Measurements from ENCODE around the gene ACTR1A.

ACTR1A gene

DNA sequence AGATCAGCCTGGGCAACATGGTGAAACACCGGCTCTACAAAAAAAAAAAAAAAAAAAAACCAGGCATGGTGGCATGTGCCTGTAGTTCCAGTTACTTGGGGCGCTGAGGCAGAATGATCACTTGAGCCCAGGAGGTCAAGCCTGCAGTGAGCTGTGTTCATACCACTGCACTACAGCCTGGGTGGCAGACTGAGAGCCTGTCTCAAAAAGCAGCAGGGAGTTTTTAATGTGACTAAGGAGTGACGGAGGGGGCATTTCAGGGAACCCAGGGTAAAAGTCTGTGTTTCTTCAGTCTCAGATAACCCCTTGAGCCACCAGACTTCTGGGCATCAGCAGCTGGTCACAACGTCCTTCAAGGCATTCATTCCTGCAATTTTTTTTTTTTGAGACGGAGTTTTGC is 49.0 kb downstream of the ACTR1A start:
- Mint-ChIP-seq H3K27ac (ENCODE audit: low read depth) (no peak overlapping the region), H3K4me1 (peaks cover 20% of the 10 kb centered on the region), H3K36me3 (ENCODE audit: insufficient read depth) (peaks cover 9% of the 10 kb centered on the region), H3K4me3 (no peak overlapping the region), H3K9me3 (no peaks in the 10 kb centered on the region), H3K27me3 (no peaks in the 10 kb centered on the region)
- ATAC-seq (replicated peaks; ENCODE audit: extremely low read depth, poor library complexity, severe bottlenecking) (no peak), DNase-seq (ENCODE audit: low spot score in 2 of 2) (no peak)

DNA sequence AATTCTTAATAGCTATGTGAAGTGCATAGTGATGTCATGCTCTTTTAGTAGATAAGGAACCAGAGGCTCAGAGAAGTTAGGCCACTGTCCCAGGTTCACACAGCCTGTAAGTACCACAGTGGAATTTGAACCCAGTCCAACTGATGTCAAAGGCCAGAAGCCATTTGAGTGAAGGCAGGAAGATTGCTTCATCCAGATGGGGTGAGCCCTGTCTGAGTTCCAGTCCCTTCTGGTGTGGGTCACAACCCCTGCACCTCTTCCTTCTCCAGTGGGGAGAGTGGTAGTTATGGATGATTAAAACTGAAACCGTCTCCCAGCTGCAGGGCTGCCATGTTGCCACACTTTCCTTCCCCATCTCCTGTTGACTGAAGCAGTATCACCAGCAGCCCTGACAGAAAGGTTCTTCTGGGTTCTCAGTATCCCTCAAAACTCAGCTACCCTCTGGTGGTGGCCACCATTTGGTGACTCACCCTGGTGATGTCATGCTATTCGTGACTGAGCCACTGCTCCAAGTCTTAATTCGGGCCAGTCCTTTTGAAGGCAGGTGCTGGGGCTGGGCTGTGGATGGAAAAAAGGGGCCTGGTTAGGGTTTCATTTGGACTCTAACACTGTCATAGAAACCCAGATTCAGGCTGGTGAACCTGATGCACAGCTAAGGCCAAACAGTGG is 49.7 kb downstream of the ACTR1A start:
- Mint-ChIP-seq H3K36me3 (ENCODE audit: insufficient read depth) (peaks cover 9% of the 10 kb centered on the region), H3K4me3 (peak overlapping the region; percentile 90), H3K27ac (ENCODE audit: low read depth) (no peak overlapping the region), H3K4me1 (peaks cover 20% of the 10 kb centered on the region), H3K27me3 (no peaks in the 10 kb centered on the region), H3K9me3 (no peaks in the 10 kb centered on the region)
- no peak for ATAC-seq (replicated peaks; ENCODE audit: extremely low read depth, poor library complexity, severe bottlenecking)
- DNase-seq (ENCODE audit: low spot score in 2 of 2): no peak

DNA sequence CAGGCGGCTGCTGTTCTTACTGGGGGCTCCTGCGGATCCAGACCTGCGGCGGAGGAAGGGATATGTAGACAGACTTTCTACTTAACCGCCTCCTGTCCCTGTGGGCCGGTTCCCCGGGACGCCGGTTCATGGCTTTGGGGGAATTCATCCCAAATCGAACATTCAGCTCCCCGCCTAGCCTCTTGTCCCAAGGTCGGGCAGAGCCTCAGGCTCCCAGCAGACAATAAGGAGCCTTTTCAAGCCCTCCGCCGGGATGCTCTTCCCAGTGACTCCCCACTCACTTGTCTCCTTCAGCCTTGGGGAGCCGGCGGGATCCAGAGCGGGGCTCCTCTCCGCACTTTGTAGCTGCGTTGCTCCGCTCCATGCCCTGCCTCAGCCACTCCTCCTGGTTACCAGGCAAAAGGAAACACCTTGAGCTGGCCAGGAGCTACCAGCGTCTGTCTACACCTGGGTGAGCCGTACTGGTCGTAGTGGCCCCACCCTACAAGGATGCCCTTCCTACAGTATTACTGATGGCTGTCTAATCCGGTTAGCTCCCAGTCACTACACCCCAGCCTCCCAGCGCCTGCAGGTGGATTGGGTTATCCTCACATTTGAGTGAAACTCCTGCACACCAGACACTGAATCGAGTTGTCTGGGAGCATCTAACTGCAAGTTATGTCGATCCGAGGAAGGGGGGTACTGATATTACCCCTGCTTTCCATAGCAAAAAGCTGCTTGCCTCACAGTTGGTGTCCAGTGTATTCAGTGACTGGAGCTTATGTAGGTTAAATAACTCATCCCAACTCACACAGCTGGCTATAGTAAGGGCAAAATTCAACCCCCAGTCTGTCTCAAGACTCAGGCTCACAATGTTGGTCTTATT is 51.2 kb downstream of the ACTR1A start, which contains the start of gene C10orf95:
Gene C10orf95, minus strand, starts transcription at position 439 of the 865 bp plus-strand sequence. CDS start 450 bp downstream, outside the sequence.
- H3K4me3 Mint-ChIP-seq: peak within 1 kb of the TSS; percentile 90
- ATAC-seq (replicated peaks; ENCODE audit: extremely low read depth, poor library complexity, severe bottlenecking) (no peak), DNase-seq (ENCODE audit: low spot score in 2 of 2) (no peak)
- H3K27ac Mint-ChIP-seq (ENCODE audit: low read depth): peak within 1 kb of the TSS; percentile 92
- H3K27me3 Mint-ChIP-seq: no peaks in the 10 kb centered on the region
- H3K9me3 Mint-ChIP-seq: no peaks in the 10 kb centered on the region
- peaks cover 20% of the 10 kb centered on the region for H3K4me1 Mint-ChIP-seq
- H3K36me3 Mint-ChIP-seq (ENCODE audit: insufficient read depth): peaks cover 9% of the 10 kb centered on the region

DNA sequence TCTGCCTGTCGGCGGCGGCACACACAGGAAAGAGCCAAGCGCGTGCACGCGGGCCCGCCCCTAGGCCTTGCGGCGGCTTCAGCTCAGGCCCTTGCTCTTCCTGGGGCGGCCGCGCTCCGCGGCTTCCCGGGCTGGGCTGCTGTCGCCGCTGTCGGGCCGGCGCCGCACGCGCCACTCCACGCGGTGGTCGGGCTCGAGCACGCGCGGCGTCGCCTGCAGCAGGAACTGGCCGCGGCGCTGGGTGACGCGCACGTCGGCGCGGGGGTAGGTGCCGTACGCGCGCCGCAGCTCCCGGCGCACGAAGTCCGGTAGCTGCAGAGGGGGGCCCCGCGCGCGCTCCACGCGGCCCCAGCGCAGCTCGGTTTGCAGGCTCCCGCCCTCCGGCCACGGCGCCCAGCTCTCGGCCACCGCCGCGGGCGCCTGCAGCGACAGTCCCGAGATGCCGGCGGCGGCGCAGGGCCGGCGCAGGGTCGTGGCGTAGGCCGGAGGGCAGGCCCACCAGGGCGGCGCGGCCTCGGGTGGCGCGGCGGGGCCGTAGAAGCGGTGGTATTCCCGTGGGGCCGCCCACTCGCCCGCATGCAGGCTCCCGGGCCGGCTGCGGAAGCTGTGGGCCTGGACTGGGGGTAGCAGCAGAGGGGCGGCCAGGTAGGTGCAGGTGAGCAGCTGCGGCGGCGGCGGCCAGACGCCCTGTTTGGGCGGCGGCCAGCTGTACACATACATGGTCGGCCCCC is 52.0 kb downstream of the ACTR1A start:
- H3K4me3 Mint-ChIP-seq: peak overlapping the region; percentile 90

DNA sequence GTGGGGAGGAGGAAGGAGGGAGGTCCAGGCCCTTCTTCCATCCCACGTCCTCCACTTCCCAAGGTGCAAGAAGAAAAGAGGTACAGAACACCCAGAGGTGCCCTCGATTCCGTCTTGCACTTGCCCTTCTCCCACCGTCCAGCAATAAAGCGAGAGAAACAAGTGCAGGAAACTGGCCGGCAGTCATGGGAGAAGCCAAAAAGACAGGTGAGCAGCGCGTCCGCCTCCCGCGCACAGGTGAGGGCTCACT is 52.5 kb downstream of the ACTR1A start:
- no peaks in the 10 kb centered on the region for H3K9me3 Mint-ChIP-seq
- H3K36me3 Mint-ChIP-seq (ENCODE audit: insufficient read depth): peaks cover 9% of the 10 kb centered on the region
- peak overlapping the region; percentile 92 for H3K27ac Mint-ChIP-seq (ENCODE audit: low read depth)
- ATAC-seq (replicated peaks; ENCODE audit: extremely low read depth, poor library complexity, severe bottlenecking) (no peak), DNase-seq (ENCODE audit: low spot score in 2 of 2) (no peak)
- peaks cover 20% of the 10 kb centered on the region for H3K4me1 Mint-ChIP-seq
- peak overlapping the region; percentile 90 for H3K4me3 Mint-ChIP-seq
- no peaks in the 10 kb centered on the region for H3K27me3 Mint-ChIP-seq

More for the DNA sequence above, 52.0 kb downstream of the ACTR1A start:
- Mint-ChIP-seq H3K27ac (ENCODE audit: low read depth) (peak overlapping the region; percentile 92), H3K9me3 (no peaks in the 10 kb centered on the region), H3K4me1 (peaks cover 20% of the 10 kb centered on the region), H3K36me3 (ENCODE audit: insufficient read depth) (peaks cover 9% of the 10 kb centered on the region), H3K27me3 (no peaks in the 10 kb centered on the region)
- DNase-seq (ENCODE audit: low spot score in 2 of 2): peak; percentile 73 to 88
- ATAC-seq (replicated peaks; ENCODE audit: extremely low read depth, poor library complexity, severe bottlenecking): peak; percentile 86

DNA sequence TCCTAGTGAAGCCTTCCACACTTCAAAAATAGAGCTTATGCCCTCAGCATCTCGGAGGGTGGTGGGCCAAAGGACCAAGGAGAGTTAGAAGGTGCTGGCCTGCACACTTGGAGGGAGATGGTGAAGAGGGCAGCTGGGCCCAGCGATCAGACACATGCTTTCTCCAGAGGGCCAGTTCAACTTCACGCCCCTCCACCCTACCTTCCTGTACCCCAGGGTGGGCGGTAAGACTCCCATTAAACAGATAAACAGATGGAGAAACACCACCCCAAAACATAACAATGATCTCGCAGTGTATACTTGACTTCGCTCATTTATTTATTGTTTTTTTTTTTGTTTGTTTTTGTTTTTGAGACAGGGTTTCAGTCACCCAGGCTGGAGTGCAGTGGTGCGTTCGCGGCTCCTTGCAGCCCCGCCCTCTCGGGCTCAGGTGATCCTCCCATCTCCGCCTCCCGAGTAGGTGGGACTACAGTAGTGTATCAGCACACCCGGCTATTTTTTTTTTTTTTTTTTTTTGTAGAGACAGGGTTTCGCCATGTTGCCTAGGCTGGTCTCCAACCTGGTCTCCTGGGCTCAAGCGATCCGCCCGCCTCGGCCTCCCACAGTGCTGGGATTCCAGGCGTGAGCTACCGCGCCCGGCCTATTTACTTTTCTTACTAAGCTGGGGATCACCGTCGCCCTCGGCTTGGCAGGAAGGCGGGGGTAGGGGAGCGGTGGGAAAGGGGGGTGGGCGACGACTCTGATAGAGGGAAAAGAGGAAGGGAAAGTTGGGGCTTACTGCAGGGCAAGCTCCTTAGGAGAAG is 53.0 kb downstream of the ACTR1A start:
- H3K9me3 Mint-ChIP-seq: no peaks in the 10 kb centered on the region
- H3K36me3 Mint-ChIP-seq (ENCODE audit: insufficient read depth): peaks cover 9% of the 10 kb centered on the region
- peaks cover 20% of the 10 kb centered on the region for H3K4me1 Mint-ChIP-seq
- peak; percentile 67 to 79 for DNase-seq (ENCODE audit: low spot score in 2 of 2)
- H3K27me3 Mint-ChIP-seq: no peaks in the 10 kb centered on the region
- H3K4me3 Mint-ChIP-seq: peak overlapping the region; percentile 90
- peak overlapping the region; percentile 92 for H3K27ac Mint-ChIP-seq (ENCODE audit: low read depth)
- peak; percentile 79 for ATAC-seq (replicated peaks; ENCODE audit: extremely low read depth, poor library complexity, severe bottlenecking)

DNA sequence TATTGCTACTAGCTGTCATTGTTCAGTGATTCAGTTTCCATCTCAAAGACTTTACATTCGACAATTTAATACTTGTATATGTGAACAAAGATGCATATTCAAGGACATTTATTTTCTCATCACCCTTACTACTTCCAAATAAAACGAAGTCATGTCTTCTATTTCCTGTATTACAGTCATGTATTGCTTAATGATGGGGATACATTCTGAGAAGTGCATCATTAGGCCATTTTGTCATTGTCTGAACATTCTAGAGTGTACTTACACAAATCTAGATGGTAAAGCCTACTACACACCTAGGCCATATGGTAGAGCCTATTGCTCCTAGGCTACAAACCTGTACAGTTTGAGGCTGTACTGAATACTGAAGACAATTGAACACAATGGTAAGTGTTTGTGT is 57.7 kb downstream of the ACTR1A start:
- DNase-seq (ENCODE audit: low spot score in 2 of 2) (no peak), ATAC-seq (replicated peaks; ENCODE audit: extremely low read depth, poor library complexity, severe bottlenecking) (no peak)
- Mint-ChIP-seq H3K36me3 (ENCODE audit: insufficient read depth) (no peaks in the 10 kb centered on the region), H3K27ac (ENCODE audit: low read depth) (no peak overlapping the region), H3K27me3 (no peaks in the 10 kb centered on the region), H3K9me3 (no peaks in the 10 kb centered on the region), H3K4me1 (peaks cover 6% of the 10 kb centered on the region), H3K4me3 (no peak overlapping the region)

DNA sequence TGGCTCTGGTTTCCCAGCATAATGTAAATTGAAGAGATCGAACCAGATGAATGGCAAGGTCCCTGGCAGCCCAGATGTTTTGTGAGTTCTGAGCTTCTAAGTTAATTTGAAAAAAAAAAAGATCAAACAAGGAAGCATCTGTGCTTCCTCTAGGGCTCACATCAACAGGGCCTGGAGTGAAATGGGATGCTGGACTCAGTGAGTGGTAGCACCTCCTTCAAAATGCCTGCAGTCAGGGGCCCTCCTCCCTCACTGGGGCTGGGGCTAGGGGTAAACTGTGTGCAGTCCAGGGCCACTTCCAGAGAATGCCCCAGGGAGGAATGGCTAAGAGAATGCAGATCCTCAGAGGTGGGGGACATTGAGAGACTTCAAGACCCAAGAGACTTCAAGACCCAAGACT is 64.1 kb downstream of the ACTR1A start:
- Mint-ChIP-seq H3K4me1 (peaks cover 15% of the 10 kb centered on the region), H3K4me3 (no peak overlapping the region)
- no peak for ATAC-seq (replicated peaks; ENCODE audit: extremely low read depth, poor library complexity, severe bottlenecking)

DNA sequence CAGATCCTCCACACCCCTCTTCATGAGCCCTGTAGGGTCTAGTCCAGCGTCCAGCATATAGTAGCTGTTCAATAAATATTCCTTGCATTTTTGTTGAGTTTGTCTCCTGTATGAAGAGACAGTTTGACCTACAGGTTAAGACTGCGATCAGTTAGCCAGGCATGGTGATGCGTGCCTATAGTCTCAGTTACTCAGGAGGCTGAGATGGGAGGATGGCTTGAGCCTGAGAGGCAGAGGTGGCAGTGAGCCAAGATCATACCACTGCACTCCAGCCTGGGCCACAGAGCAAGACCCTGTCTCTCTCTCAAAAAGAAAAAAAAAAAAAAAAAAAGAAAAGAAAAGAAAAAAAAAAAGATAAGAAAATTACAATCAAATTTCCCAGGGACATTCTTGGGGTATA is 65.0 kb downstream of the ACTR1A start:
- no peak for DNase-seq (ENCODE audit: low spot score in 2 of 2)
- peaks cover 24% of the 10 kb centered on the region for H3K4me1 Mint-ChIP-seq
- ATAC-seq (replicated peaks; ENCODE audit: extremely low read depth, poor library complexity, severe bottlenecking): no peak
- no peak overlapping the region for H3K4me3 Mint-ChIP-seq
- peaks cover 12% of the 10 kb centered on the region for H3K36me3 Mint-ChIP-seq (ENCODE audit: insufficient read depth)
- no peak overlapping the region for H3K27ac Mint-ChIP-seq (ENCODE audit: low read depth)
- no peaks in the 10 kb centered on the region for H3K9me3 Mint-ChIP-seq
- H3K27me3 Mint-ChIP-seq: no peaks in the 10 kb centered on the region

More for the DNA sequence above, 64.1 kb downstream of the ACTR1A start:
- Mint-ChIP-seq H3K27ac (ENCODE audit: low read depth) (no peak overlapping the region), H3K27me3 (no peaks in the 10 kb centered on the region), H3K36me3 (ENCODE audit: insufficient read depth) (peaks cover 4% of the 10 kb centered on the region), H3K9me3 (no peaks in the 10 kb centered on the region)
- no peak for DNase-seq (ENCODE audit: low spot score in 2 of 2)

DNA sequence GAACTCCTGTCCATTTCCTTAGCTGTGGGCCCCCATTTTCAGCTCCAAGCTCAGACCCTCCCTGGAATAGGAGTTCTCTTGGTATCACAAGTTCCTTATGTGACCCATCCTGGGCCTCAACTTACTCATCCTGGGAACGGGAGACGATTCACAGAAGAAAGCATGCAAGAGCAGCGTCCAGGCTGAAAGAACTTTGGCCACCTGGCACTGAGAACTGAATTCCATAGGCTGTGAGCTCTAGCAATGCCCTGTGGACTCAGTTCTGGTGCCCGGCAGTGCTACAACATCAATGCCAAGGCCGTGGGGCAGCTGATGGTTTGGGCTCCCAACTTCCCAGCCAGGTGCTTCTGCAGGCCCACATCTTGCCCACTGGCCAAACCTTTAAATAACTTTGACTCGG is 66.2 kb downstream of the ACTR1A start:
- DNase-seq (ENCODE audit: low spot score in 2 of 2) (no peak), ATAC-seq (replicated peaks; ENCODE audit: extremely low read depth, poor library complexity, severe bottlenecking) (no peak)
- no peaks in the 10 kb centered on the region for H3K27me3 Mint-ChIP-seq
- peak overlapping the region; percentile 76 for H3K4me3 Mint-ChIP-seq
- H3K27ac Mint-ChIP-seq (ENCODE audit: low read depth): no peak overlapping the region
- H3K9me3 Mint-ChIP-seq: no peaks in the 10 kb centered on the region
- H3K4me1 Mint-ChIP-seq: peaks cover 36% of the 10 kb centered on the region
- peaks cover 17% of the 10 kb centered on the region for H3K36me3 Mint-ChIP-seq (ENCODE audit: insufficient read depth)

DNA sequence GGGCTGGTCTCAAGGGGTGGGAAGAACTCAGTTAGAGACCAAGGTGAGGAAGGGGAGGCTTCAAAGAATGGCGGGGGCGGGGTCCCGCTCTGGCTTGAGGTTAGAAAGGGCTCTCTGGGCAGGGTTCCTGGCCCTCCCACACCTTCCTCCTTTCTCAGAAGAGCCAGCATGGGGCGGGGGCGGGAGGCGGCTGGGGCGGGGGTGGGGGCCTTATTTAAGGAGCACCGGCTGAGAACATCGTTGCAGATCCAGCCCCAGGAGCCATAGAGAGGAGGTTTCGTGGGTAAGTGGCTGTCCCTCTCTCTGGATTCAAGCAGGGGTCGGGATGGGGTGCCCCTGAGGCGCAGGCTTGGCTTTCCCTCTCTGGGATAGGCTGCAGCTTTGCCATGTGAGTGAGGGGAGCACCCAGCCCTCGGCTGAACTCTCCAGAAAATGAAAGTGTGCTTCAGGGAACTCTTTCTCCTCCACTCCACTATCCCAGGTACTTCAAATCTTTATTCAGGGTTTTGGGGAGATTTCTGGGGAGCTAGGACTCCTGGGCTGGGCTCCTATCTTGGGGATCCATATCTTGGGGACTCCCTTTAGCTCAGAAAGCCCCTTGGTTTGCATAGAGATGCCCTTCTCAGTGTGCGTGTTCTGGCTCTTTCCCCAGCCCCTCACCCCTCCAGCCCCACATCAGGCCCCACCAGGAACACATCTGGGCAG is 66.8 kb downstream of the ACTR1A start:
- no peaks in the 10 kb centered on the region for H3K9me3 Mint-ChIP-seq
- ATAC-seq (replicated peaks; ENCODE audit: extremely low read depth, poor library complexity, severe bottlenecking): no peak
- H3K27ac Mint-ChIP-seq (ENCODE audit: low read depth): peak overlapping the region; percentile 22
- H3K27me3 Mint-ChIP-seq: no peaks in the 10 kb centered on the region
- no peak for DNase-seq (ENCODE audit: low spot score in 2 of 2)
- H3K4me3 Mint-ChIP-seq: peak overlapping the region; percentile 76
- H3K36me3 Mint-ChIP-seq (ENCODE audit: insufficient read depth): peaks cover 17% of the 10 kb centered on the region
- H3K4me1 Mint-ChIP-seq: peaks cover 36% of the 10 kb centered on the region

DNA sequence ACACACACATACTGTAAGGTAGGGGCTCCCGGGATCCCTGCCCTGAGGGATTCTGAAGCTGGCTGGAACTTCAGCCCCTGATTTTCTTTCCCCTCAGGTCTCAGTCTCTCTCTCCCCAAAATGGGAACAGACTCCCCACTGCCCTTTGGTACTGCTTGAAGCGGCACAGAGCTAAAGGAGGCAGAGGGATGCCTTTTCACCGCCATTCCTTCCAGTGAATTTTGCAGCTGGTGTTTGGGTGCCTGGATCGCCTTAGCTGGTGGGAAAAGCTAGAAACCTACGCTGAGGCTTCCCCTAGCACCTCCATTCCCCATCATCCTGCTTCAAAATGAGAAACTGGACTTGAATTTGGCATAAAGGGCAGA is 67.4 kb downstream of the ACTR1A start:
- H3K27me3 Mint-ChIP-seq: no peaks in the 10 kb centered on the region
- peak overlapping the region; percentile 76 for H3K4me3 Mint-ChIP-seq
- no peak for ATAC-seq (replicated peaks; ENCODE audit: extremely low read depth, poor library complexity, severe bottlenecking)
- H3K36me3 Mint-ChIP-seq (ENCODE audit: insufficient read depth): peaks cover 17% of the 10 kb centered on the region
- no peak for DNase-seq (ENCODE audit: low spot score in 2 of 2)
- peak overlapping the region; percentile 22 for H3K27ac Mint-ChIP-seq (ENCODE audit: low read depth)
- H3K9me3 Mint-ChIP-seq: no peaks in the 10 kb centered on the region
- peaks cover 36% of the 10 kb centered on the region for H3K4me1 Mint-ChIP-seq

Data from central memory CD8-positive, alpha-beta T cell (primary cell).